GM18505 (cell line): Measurements from ENCODE around the gene BCAP31.
"Not testable (repeated sequence)": the region's sequence is repeated elsewhere in the genome, so short reads cannot be mapped to it uniquely, and the experiment has no call there.

Experiments used
- ATAC-seq: cut with Tn5 transposase; IDR thresholded peaks from one replicate; pipeline ENCODE4 v1.9.1; 2021; ENCODE audit not compliant: unreplicated experiment
- POLR2A ChIP-seq: IDR thresholded peaks from 4 replicates; pipeline ENCODE4 v1.6.1; 2011; ENCODE audit warnings: borderline replicate concordance; ENCODE audit not compliant: insufficient read depth, insufficient read length; ENCODE audit errors: extremely low read depth

The BCAP31 gene

DNA sequence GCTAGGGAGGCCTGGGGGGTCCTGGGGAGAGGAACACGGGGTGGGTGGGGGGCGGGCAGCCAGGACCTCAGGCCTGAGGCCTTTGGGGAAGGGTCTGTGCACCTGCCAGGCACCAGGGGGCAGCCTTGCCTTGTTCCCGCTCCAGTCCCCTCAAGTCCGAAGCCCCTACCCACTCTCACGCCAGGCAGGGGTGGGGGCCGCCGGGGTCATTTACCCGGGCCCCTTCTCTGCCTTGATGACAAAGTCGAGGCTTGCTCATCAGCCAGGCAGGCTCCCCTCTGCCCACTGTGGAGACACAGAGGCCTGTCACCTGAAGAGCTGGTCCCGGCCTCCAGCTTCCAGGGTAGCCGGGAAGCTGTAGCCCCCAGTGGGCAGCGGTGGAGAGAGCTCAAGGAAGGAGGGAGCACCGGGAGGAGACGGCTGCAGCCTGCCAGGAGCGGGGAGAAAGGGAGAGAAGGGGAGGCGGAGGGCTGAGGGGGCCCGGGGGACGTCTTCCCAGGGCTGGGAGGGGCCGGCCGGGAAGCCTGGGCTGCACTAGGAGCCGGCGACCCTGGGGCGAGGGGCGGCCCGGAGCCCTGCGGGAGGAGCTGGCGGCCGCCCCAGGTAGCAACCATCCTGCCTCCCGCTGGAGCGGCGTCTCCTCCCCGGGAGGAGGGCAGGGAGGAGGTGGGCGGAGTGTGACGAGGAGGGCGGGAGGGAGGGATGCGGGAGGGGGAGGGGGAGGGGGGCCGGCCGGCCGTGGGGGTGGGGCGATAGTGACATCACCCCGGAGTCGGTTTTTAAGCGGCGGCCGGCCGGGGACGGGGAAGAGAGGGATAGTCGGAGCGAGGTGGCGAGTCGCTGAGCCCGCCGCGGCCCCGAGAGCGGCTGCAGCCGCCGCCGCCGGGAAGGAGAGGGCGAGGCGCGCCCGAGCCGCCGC, 36.8 kb downstream of the BCAP31 start, which contains the start of gene SLC6A8:
TSS of gene SLC6A8 (plus strand) at position 806 of the 919 bp plus-strand sequence. CDS start 649 bp downstream, outside the sequence.
- ATAC-seq: no peak
- TF ChIP-seq POLR2A: no peak

DNA sequence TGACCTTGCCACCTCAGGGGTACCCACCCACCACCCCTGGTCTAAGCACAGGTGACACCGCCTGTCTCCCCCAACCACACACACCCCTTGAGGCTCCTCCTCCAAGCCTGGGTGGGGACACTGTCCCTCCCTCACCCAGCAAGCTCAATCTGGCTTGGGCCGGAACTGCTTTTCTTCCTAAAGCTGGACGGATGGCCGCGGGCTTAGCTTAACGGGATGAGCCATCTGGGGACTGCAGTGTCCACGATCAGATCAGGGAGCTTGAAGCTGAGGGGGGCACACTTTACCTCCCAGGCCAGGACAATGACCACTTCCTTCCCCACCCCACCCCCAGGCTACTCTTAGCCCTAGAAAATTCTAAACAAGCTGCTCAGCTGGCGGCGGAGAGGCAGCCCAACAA, 37.5 kb downstream of the BCAP31 start:
- no peak for ATAC-seq

DNA sequence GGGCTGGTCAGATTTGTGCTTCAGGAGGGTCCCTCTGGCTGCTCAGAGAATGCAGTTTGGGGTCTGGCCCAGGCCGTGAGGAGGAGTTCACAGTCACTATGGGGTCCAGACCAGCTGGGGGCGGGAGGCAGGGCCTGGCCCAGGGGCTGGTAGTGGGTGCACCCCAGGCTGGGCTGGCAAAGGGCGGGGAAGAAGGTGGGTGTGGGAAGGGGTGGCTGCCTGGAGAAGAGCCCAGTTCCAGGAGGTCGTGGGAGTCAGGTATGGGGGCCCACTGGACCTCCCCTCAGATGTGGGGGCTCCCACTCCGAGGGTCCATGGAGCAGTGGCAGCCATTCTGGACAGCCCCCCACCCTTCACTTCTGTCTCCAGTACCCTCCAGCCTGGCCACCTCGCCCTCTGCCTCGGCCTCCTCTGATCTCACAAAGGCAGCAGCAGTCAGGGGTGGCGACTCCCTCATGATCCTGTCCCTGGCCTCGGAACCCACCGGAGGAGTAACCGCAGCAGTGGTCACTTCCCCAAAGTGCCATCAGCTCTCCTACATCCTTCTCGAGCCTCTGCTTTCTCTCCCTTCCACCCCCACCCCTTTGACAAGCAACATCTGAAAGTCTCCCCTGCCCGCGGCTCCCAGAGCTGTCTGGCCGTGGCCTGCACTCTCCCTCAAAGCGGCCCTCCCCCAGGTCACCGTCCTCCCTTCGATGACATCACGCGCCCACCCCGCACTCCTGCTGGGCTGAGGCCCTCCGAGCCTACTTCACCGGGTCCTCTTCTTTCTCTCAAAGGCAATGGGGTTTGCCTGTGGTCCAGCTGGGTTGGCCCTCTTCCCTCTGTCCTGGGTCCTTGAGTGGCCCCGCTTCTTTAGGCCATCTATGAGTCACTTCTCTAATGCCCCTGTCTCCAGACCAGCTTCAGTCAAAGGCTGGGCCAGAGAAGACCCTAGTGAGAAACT, 38.2 kb downstream of the BCAP31 start:
- TF ChIP-seq POLR2A: no peak
- no peak for ATAC-seq

More for the DNA sequence above, 37.5 kb downstream of the BCAP31 start:
- TF ChIP-seq POLR2A: no peak

DNA sequence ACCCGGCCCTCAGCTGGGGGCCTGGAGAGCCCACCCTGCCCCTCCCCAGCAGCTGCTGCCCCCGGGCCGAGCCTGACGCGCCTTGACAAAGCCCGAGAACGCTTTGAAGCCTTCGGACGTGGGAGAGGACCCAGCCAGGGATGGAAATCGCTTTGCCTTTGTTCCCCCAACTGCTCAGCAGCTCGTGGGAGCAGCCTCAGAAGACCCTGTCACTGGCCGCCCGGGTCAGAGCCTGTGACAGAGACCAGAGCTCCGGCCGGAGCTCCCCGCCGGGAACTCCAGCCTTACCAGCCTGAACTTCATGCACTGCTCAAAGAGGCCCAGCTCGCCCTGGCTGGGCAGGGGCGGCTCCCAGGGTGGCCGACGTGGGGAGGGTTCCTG, 39.0 kb downstream of the BCAP31 start:
- no peak for TF ChIP-seq POLR2A
- ATAC-seq: no peak

DNA sequence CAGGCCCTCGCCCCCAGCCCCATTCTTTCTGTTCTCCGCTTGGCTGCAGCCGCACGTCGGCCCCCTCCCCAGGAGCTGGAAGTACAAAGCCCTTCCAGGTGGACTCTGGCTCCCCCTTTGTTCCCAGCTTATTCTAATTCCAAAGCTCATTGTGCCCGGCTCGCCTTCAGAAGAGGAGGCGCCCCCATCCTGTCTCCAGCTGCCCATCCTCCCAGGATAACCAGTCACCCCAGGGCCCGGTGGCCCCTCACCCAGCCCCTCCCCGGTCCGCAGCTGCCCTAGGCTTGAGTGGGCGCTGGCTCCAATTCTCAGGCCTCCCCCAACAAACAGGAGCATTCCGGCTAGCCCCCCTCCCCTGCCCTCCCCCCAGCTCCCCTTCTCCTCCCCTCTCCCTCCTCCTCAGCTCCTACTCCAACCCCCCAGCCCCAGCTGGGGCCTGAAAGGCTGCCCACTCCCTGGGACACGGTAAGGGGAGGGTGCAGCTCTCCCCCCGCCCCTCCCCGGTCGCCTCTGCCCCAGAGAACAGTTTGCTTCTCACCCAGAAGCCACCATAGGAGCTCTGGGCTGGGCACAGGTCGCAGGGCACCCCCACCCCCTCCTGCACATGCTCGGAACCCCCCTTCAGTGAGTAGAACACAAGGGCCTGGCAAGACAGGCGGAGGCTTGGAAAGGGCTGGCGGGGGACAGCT, 39.6 kb downstream of the BCAP31 start:
- TF ChIP-seq POLR2A: no peak
- ATAC-seq: no peak

DNA sequence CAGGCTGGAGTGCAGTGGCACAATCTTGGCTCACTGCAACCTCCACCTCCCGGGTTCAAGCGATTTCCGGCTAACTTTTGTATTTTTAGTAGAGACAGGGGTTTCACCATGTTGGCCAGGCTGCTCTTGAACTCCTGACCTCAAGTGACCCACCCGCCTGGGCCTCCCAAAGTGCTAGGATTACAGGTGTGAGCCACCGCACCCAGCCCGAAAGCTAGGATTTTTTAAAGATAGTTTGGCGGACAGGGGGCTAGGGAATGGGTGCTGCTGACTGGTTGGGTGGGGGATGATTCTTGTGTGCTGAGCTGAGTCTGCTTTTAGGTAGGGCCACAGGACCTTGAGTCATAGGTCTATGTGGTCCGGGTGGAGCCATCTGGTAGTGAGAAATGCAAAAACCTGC, 40.7 kb downstream of the BCAP31 start:
- not testable (repeated sequence) for ATAC-seq

DNA sequence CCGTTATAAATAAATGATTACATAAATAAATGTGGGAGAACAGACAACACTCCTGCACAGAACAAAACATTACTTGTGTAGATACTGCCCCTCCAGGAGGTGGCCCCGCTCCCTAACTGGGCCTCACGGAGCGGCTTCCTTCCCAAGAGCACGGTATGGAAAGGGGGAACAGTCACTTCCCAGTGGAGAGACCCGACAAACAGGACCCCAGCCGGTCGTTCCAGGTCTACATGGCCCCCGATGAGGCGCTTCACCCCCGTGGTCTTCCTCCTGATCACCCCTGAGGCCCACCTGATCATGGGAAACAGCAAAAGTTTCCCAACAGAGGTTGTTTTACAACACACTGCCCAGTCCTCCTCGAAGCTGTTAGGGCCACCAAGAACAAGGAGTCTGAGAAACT, 43.0 kb downstream of the BCAP31 start:
- no peak for ATAC-seq
- TF ChIP-seq POLR2A: no peak

DNA sequence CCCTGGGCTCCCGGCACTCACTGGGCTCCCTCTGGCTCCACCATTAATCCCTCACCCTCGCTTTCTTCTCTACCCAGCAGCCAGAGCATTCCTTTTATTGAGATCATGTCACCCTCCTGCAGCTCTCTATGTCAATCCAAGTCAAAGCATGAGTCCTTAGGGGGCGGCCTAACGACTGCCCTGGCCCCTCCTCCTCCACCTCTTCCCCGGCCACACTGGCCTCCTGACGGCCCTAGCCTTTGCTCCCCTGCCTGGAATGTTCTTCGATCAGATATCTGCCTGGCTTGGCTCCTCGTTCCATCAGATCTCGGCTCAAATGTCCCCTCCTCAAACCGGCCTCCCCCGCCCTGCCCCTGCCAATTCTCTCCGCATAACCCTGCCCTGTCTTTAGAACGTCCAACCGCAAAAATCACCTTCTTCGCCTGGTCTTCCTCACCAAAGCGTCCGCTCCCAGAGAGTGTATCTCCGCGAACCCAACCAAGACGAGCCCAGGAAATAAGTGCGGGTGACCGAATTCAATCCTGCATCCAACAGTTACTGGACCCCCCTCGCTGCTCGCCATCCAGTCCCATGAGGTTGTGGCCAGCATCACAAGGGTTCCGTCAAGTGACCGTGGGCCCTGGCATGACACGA, 49.9 kb downstream of the BCAP31 start:
- no peak for TF ChIP-seq POLR2A
- no peak for ATAC-seq

DNA sequence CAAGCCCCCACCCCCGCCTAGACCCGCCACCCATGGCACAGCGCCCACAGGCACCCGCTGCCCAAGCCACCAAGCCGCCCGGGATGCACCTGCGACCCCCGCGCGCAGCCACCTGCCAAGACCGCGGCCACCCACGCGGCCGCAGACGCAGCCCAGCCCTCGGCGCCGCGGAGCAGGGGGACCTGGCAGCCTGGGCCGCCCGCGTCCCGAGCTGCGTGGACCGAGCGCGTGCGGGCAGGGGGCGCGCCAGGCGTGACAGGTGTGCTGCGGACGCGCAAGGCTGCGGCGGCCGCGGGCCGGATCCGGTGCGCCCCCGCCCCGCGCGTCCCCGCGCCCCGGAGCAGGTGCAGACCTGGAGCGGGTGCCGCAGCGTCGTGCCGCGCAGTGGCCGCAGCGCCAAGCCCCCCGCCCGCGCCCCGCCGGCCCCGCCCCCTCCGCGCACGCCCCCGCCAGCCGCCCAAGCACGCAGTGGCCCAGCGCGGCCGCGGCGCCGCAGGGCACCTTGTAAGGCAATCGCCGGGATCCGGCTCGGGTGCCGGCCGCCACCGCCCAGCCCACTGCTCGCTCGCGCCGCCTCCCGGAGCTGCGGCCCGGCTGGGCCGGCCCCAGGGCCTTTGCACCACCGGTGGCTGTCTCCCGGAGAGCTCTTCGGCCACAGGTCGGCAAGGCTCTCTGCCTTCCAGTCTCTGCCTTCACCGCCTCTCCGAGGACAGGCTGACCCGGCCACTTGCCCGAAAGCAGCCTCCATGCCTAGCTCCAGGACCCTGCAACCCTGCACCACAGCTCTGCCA, 50.6 kb downstream of the BCAP31 start, which contains the start of gene PNCK:
TSS of gene PNCK (minus strand) at position 386 of the 791 bp plus-strand sequence. CDS start 737 bp downstream, outside the sequence.
- ATAC-seq: no peak
- TF ChIP-seq POLR2A: no peak

DNA sequence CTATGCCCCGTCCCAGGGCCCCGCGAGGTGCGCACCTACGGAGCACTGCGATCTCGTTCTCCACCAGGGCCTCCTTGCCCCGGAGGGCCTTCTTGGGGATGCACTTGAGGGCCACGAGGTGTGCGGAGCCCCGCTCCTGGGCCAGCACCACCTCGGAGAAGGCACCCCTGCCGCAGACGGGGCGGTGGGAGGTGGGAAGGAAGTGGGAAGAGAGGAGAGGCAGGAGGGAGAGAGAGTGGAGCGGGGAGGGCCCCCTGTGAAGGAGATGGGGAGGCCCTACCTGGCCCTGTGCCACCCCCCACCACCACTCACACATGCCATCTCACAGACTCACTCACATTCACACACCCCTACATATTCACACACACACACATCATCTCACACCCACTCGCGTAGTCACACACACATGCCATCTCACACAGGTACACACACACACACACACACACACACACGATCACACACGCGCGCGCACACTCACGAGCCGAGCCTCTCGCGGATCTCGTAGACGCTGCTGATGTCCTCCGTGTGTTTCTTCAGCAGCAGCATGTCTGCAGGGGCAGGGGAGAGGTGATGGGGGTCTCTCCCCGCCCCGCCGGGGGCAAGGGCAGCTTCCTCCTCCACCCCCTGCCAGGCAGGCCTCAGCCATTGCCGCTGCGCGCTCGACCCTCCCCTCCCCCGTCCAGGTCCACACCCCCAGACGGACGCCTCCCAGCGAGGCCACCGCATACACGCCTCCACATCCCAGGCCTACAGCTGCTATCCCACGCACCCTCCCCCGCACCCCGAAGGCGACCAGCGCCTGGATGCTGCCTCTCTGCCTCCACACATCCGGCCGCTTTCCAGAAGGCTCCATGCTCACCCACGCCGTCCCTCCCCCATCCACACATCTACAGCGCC, 51.4 kb downstream of the BCAP31 start:
- no peak for ATAC-seq
- no peak for TF ChIP-seq POLR2A
